Fibroblast of lung (primary cell): ENCODE results near the gene ZNF546.

Source experiments
- EZH2 ChIP-seq: IDR thresholded peaks from 2 replicates; pipeline ENCODE4 v1.5.1; 2012; ENCODE audit warnings: low read length, control low read depth, mild to moderate bottlenecking; ENCODE audit errors: missing control alignments
- TF ChIP-seq, protein P1 (sequence below), 2 donors: IDR thresholded peaks in 1 of 2; conservative IDR thresholded peaks in 1 of 2; 1 replicate in 1 of 2; 2 replicates in 1 of 2; pipeline ENCODE4 v1.5.1; 2011 to 2012; ENCODE audit warnings: low read length in 2 of 2, control low read depth in 1 of 2, inconsistent platforms in 1 of 2, low read depth in 1 of 2, mild to moderate bottlenecking in 1 of 2

DNA sequence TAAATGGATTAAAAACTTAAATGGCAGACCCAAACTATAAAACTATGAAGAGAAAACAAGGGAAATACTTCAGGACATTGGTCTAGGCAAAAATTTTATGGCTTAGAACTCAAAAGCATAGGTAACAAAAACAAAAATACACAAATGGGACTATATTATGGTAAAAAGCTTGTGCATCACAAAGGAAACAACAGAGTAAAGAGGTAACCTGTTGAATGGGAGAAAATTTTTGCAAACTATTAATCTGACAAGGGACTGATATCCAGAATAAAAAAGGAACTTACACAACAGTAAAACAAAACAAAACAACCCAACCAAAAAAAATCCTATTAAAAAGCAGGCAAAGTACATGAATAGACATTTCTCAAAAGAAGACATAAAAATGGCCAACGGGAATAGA, 9.3 kb upstream of the ZNF546 start:
- TF ChIP-seq, protein P1, sequence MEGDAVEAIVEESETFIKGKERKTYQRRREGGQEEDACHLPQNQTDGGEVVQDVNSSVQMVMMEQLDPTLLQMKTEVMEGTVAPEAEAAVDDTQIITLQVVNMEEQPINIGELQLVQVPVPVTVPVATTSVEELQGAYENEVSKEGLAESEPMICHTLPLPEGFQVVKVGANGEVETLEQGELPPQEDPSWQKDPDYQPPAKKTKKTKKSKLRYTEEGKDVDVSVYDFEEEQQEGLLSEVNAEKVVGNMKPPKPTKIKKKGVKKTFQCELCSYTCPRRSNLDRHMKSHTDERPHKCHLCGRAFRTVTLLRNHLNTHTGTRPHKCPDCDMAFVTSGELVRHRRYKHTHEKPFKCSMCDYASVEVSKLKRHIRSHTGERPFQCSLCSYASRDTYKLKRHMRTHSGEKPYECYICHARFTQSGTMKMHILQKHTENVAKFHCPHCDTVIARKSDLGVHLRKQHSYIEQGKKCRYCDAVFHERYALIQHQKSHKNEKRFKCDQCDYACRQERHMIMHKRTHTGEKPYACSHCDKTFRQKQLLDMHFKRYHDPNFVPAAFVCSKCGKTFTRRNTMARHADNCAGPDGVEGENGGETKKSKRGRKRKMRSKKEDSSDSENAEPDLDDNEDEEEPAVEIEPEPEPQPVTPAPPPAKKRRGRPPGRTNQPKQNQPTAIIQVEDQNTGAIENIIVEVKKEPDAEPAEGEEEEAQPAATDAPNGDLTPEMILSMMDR (conservative IDR thresholded peaks at IDR 0.05 in 1 of 2, IDR thresholded peaks at IDR 0.05 in 1 of 2; ENCODE audit: low read depth in 1 of 2, low read length in 2 of 2): no peak
- no peak for TF ChIP-seq EZH2
